Measurements from ENCODE around the gene TAPBP. TPM values are rescaled to one million over a fixed set of nuclear protein-coding genes. Genes with fewer than 3 reads are reported as not detected.

TAPBP gene
- total RNA-seq, 1 experiment from 2014 or later = 28.2 TPM

GRCh38 chr6:33276864-33277662 lies 36.8 kb downstream of the TAPBP start, which contains the start of gene B3GALT4:
B3GALT4 (plus strand) TSS chr6:33277123; CDS start chr6:33277420, 297 bp downstream.
- peak within 1 kb of the TSS; percentile 23 for H3K14ac ChIP-seq (ENCODE audit: insufficient read depth, low read length)
- no peak within 1 kb of the TSS for H2AK5ac ChIP-seq (ENCODE audit: insufficient read length, low read length)
- Mint-ChIP-seq H3K27me3 (ENCODE audit: low read depth) (no peaks in the 10 kb centered on the region; the same call in 1 of the 2 replicates), H3K4me3 (peak within 1 kb of the TSS; percentile 89 to 94), H3K4me1 (peaks cover 39 to 52% of the 10 kb centered on the region in 2 experiments), H3K36me3 (ENCODE audit: insufficient read depth in 1 of 3, low read depth in 3 of 3) (peaks cover 41 to 80% (median 60%) of the 10 kb centered on the region in 3 experiments), H3K9me3 (no peaks in the 10 kb centered on the region), H3K27ac (peak within 1 kb of the TSS; percentile 87 to 99 (median 97))
- H2BK120ac ChIP-seq (ENCODE audit: low read depth, low read length, poor library complexity, severe bottlenecking) = no peak within 1 kb of the TSS
- no peaks in the 10 kb centered on the region for H3K79me1 ChIP-seq (ENCODE audit: insufficient read depth, low read depth, low read length, poor library complexity, severe bottlenecking)
- H3K27ac ChIP-seq (ENCODE audit: insufficient read length, low read depth, low read length) = no peak within 1 kb of the TSS
- H4K20me1 ChIP-seq (ENCODE audit: control insufficient read depth, insufficient read depth, insufficient read length) = no peaks in the 10 kb centered on the region
- H2BK20ac ChIP-seq (ENCODE audit: low read depth, low read length, poor library complexity, severe bottlenecking) = no peak within 1 kb of the TSS
- no peak within 1 kb of the TSS for H4K5ac ChIP-seq (ENCODE audit: insufficient read length, low read depth, low read length)
- H3K23me2 ChIP-seq (ENCODE audit: insufficient read length, low read depth, low read length, poor library complexity, severe bottlenecking) = peaks cover 13% of the 10 kb centered on the region
- H4K8ac ChIP-seq (replicated peaks; ENCODE audit: insufficient read length, low read depth, low read length) = no peak within 1 kb of the TSS
- H3K4me2 ChIP-seq (ENCODE audit: insufficient read depth, insufficient read length, low read length) = peak within 1 kb of the TSS; percentile 85
- H3K4ac ChIP-seq (ENCODE audit: low read depth, low read length) = no peak within 1 kb of the TSS
- no peak within 1 kb of the TSS for H2BK15ac ChIP-seq (ENCODE audit: low read depth, low read length)
- H2BK12ac ChIP-seq (ENCODE audit: insufficient read length, low read depth, low read length) = no peak within 1 kb of the TSS
- no peak within 1 kb of the TSS for H2AFZ ChIP-seq (ENCODE audit: low read length)
- H3K56ac ChIP-seq (ENCODE audit: insufficient read length, low read depth, low read length) = no peak within 1 kb of the TSS
- no peak within 1 kb of the TSS for H2BK5ac ChIP-seq (ENCODE audit: insufficient read length, low read length)
- no peaks in the 10 kb centered on the region for H3K9me3 ChIP-seq (ENCODE audit: control insufficient read depth, low read depth, low read length)
- peak; percentile 66 for TF ChIP-seq CTCF (conservative IDR thresholded peaks at IDR 0.05)
- peaks cover 22% of the 10 kb centered on the region; the same call in 1 of the 2 replicates for H3K79me2 ChIP-seq (ENCODE audit: insufficient read depth, low read length)
- no peaks in the 10 kb centered on the region for H3K27me3 ChIP-seq (ENCODE audit: insufficient read depth, low read length)
- H3T11ph ChIP-seq (ENCODE audit: low read length) = no peak within 1 kb of the TSS
- no peak within 1 kb of the TSS for H4K91ac ChIP-seq (ENCODE audit: insufficient read length, low read depth, low read length)
- peak; percentile 96 for DNase-seq
- H3K4me1 ChIP-seq (ENCODE audit: insufficient read depth, low read length) = no peaks in the 10 kb centered on the region; the same call in 1 of the 2 replicates
- WGBS (ENCODE audit: extremely low coverage, insufficient read length, low lambda C conversion rate) = no CpG with 5 or more reads among the region's 80 CpGs
- no peak within 1 kb of the TSS for H3K23ac ChIP-seq (ENCODE audit: insufficient read length, low read depth, low read length)
- H3K9ac ChIP-seq (ENCODE audit: extremely low read depth, insufficient read length, low read length) = peak within 1 kb of the TSS; percentile 21
- peak within 1 kb of the TSS; percentile 12 for H3K18ac ChIP-seq (ENCODE audit: insufficient read length, low read depth, low read length)

Data from H9 (cell line).